ENCODE data around the gene S1PR5.
"Not testable (repeated sequence)": the region's sequence is repeated elsewhere in the genome, so short reads cannot be mapped to it uniquely, and the experiment has no call there.

The S1PR5 gene

DNA sequence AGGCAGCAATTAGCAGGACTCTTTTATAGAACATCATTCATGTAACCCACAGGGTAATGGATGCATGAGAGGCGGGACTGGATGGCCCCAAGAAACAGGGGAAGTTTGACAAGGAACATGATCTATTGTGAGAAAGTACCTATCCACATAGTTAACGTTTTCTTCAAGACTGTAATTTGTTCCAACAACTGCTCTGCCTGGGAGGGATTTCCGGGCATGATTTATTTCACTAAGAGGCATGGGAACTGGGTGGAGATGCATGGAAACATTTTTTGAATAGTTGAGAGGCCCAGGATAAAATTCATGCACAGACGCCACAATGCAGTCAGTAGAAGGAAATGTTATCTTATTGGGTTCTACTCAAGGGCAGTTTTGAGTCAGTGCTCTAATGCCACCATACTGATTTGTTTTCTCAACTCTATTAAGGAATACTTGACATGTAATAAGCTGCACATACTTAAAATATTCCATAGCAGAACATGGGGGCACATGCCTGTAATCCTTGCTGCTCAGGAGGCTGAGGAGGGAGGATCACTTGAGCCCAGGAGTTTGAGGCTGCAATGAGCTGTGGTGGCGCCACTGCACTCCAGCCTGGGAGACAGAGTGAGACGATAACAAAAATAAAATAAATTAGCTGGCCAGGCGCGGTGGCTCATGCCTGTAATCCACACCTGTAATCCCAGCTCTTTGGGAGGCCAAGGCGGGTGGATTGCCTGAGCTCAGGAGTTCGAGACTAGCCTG, 16.6 kb upstream of the S1PR5 start:
- TF ChIP-seq, protein P1, sequence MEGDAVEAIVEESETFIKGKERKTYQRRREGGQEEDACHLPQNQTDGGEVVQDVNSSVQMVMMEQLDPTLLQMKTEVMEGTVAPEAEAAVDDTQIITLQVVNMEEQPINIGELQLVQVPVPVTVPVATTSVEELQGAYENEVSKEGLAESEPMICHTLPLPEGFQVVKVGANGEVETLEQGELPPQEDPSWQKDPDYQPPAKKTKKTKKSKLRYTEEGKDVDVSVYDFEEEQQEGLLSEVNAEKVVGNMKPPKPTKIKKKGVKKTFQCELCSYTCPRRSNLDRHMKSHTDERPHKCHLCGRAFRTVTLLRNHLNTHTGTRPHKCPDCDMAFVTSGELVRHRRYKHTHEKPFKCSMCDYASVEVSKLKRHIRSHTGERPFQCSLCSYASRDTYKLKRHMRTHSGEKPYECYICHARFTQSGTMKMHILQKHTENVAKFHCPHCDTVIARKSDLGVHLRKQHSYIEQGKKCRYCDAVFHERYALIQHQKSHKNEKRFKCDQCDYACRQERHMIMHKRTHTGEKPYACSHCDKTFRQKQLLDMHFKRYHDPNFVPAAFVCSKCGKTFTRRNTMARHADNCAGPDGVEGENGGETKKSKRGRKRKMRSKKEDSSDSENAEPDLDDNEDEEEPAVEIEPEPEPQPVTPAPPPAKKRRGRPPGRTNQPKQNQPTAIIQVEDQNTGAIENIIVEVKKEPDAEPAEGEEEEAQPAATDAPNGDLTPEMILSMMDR (IDR thresholded peaks at IDR 0.05): no peak
- H2AFZ ChIP-seq: no peak overlapping the region
- no peaks in the 10 kb centered on the region for H3K27me3 ChIP-seq (ENCODE audit: control insufficient read depth, insufficient read depth, low read length)
- H3K27ac ChIP-seq: no peak overlapping the region
- no peaks in the 10 kb centered on the region for H3K36me3 ChIP-seq (ENCODE audit: control insufficient read depth, insufficient read depth, low read length)
- no peaks in the 10 kb centered on the region for H3K79me2 ChIP-seq
- no peak overlapping the region for H3K4me3 ChIP-seq (ENCODE audit: low read depth, low read length)
- H3K4me2 ChIP-seq (ENCODE audit: low read length): no peak overlapping the region
- no peaks in the 10 kb centered on the region for H3K4me1 ChIP-seq
- no peak overlapping the region for H3K9ac ChIP-seq
- no peaks in the 10 kb centered on the region for H3K9me3 ChIP-seq (ENCODE audit: control insufficient read depth, low read length)

- no peak overlapping the region for H3K9ac ChIP-seq
- H3K27me3 ChIP-seq (ENCODE audit: control insufficient read depth, insufficient read depth, low read length): no peaks in the 10 kb centered on the region
- H2AFZ ChIP-seq: no peak overlapping the region
- TF ChIP-seq, protein P1 (IDR thresholded peaks at IDR 0.05): no peak
- no peaks in the 10 kb centered on the region for H3K36me3 ChIP-seq (ENCODE audit: control insufficient read depth, insufficient read depth, low read length)
- no peaks in the 10 kb centered on the region for H3K4me1 ChIP-seq
- H3K79me2 ChIP-seq: no peaks in the 10 kb centered on the region
- H3K9me3 ChIP-seq (ENCODE audit: control insufficient read depth, low read length): no peaks in the 10 kb centered on the region
- H3K4me2 ChIP-seq (ENCODE audit: low read length): no peak overlapping the region
- H3K4me3 ChIP-seq (ENCODE audit: low read depth, low read length): no peak overlapping the region
- H3K27ac ChIP-seq: no peak overlapping the region
Measured at GRCh38 chr19:10532457-10532856, 15.2 kb upstream of the S1PR5 start.

- not testable (repeated sequence) for H3K4me1 ChIP-seq; H3K9ac ChIP-seq; H3K4me3 ChIP-seq (ENCODE audit: low read depth, low read length); H3K36me3 ChIP-seq (ENCODE audit: control insufficient read depth, insufficient read depth, low read length); H3K79me2 ChIP-seq; H2AFZ ChIP-seq; H3K27me3 ChIP-seq (ENCODE audit: control insufficient read depth, insufficient read depth, low read length); H3K27ac ChIP-seq; H3K9me3 ChIP-seq (ENCODE audit: control insufficient read depth, low read length); H3K4me2 ChIP-seq (ENCODE audit: low read length)
Measured at GRCh38 chr19:10526887-10527286, 9.6 kb upstream of the S1PR5 start.

GRCh38 chr19:10525636-10526035, 8.4 kb upstream of the S1PR5 start:
- TF ChIP-seq, protein P1 (IDR thresholded peaks at IDR 0.05): no peak
- Histone ChIP-seq H3K4me2 (ENCODE audit: low read length) (no peak overlapping the region), H3K9me3 (ENCODE audit: control insufficient read depth, low read length) (no peaks in the 10 kb centered on the region), H3K4me1 (no peaks in the 10 kb centered on the region), H3K36me3 (ENCODE audit: control insufficient read depth, insufficient read depth, low read length) (no peaks in the 10 kb centered on the region), H3K9ac (no peak overlapping the region), H3K27ac (no peak overlapping the region), H3K4me3 (ENCODE audit: low read depth, low read length) (no peak overlapping the region), H3K27me3 (ENCODE audit: control insufficient read depth, insufficient read depth, low read length) (no peaks in the 10 kb centered on the region), H2AFZ (no peak overlapping the region), H3K79me2 (no peaks in the 10 kb centered on the region)

DNA sequence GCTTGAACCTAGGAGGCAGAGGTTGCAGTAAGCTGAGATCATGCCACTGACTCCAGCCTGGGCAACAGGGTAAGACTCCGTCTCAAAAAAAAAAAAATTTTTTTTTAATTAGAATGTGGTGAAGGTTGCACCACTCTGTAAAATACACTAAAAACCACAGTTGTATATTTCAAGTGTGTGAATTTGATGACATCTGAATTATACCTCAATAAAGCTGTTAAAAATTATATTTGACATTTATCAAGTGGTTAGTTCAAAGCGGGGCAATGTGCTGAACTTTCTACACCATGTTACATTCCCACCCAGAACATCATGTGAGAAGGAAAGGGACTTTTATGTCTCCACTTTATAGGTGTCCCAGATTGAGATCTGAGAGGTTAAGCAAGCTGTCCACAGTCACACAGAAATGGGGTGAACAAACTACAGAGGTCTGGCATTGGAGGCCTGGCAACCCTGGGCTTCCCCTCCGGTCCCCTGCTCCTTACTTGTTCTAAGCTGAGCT, 5.9 kb upstream of the S1PR5 start:
- no peaks in the 10 kb centered on the region for H3K4me1 ChIP-seq
- H3K36me3 ChIP-seq (ENCODE audit: control insufficient read depth, insufficient read depth, low read length): no peaks in the 10 kb centered on the region
- H3K27me3 ChIP-seq (ENCODE audit: control insufficient read depth, insufficient read depth, low read length): no peaks in the 10 kb centered on the region
- H3K4me3 ChIP-seq (ENCODE audit: low read depth, low read length): no peak overlapping the region
- H3K27ac ChIP-seq: no peak overlapping the region
- TF ChIP-seq, protein P1 (IDR thresholded peaks at IDR 0.05): no peak
- no peaks in the 10 kb centered on the region for H3K9me3 ChIP-seq (ENCODE audit: control insufficient read depth, low read length)
- no peak overlapping the region for H3K4me2 ChIP-seq (ENCODE audit: low read length)
- no peak overlapping the region for H3K9ac ChIP-seq
- no peak overlapping the region for H2AFZ ChIP-seq
- H3K79me2 ChIP-seq: no peaks in the 10 kb centered on the region

Data from parathyroid adenoma (tissue), 2 donors.